ENCODE measurements around the gene MEAF6.

GRCh38 chr1:37456614-37457013, 58.0 kb downstream of the MEAF6 start:
- TF ChIP-seq FOXA1 (IDR thresholded peaks at IDR 0.05) = no peak
- no peak for TF ChIP-seq CTCF (IDR thresholded peaks at IDR 0.05; ENCODE audit: low read depth, low read length, missing input control)
- no peak for TF ChIP-seq REST (IDR thresholded peaks at IDR 0.05)
